ENCODE results near the gene CLSTN2. TPM values are rescaled to one million over a fixed set of nuclear protein-coding genes. Genes with fewer than 3 reads are reported as not detected.

CLSTN2 gene
- total and polyA plus RNA-seq, 4 donors: 0.09 to 2.2 (median 0.55) TPM

DNA sequence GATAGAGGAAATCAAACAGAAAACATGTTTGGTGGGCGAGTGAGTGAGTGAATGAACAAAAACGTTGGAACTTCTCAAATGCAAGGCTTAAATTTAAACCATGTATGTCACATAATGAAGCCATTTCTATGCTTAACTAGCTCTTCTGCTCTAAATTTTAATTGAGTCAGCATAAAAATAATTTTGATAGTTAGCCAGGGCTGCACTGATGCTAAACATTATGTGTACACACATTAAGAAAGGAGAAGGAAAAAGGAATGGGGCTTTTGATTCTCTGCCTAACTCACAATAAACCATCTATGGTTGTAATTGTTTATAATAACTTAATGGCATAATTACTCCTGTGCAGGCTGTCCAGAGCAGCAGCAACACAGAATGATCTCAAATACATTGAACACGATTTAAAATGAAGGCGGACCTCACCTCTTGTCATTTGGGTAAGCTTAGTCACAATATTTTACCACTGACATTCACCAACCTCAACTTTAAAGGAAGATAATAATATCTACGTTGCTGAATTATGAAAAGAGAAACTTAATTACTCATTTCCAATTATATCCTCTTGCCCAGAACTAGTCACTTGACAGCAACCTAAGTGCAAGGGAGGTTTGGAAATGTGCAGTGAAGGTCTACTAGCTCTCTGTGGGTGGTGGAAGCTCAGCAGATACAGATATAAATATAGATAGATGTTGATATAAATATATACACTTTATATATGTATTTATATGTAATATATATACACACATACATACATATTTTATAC lies 424.4 kb downstream of the CLSTN2 start:
- TF ChIP-seq YY1 (IDR thresholded peaks at IDR 0.05): no peak

GRCh38 chr3:140360332-140360731 lies 425.3 kb downstream of the CLSTN2 start:
- TF ChIP-seq, protein P1, sequence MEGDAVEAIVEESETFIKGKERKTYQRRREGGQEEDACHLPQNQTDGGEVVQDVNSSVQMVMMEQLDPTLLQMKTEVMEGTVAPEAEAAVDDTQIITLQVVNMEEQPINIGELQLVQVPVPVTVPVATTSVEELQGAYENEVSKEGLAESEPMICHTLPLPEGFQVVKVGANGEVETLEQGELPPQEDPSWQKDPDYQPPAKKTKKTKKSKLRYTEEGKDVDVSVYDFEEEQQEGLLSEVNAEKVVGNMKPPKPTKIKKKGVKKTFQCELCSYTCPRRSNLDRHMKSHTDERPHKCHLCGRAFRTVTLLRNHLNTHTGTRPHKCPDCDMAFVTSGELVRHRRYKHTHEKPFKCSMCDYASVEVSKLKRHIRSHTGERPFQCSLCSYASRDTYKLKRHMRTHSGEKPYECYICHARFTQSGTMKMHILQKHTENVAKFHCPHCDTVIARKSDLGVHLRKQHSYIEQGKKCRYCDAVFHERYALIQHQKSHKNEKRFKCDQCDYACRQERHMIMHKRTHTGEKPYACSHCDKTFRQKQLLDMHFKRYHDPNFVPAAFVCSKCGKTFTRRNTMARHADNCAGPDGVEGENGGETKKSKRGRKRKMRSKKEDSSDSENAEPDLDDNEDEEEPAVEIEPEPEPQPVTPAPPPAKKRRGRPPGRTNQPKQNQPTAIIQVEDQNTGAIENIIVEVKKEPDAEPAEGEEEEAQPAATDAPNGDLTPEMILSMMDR (IDR thresholded peaks at IDR 0.05; ENCODE audit: low read depth, low read length, missing input control): no peak
- TF ChIP-seq NR2F2 (IDR thresholded peaks at IDR 0.05) (no peak), RAD21 (IDR thresholded peaks at IDR 0.05) (peak; percentile 6 to 35)
- 35% methylated on average over 1 of the region's 1 CpG for WGBS

More for the DNA sequence above, 424.4 kb downstream of the CLSTN2 start:
- Histone ChIP-seq H3K27me3 (ENCODE audit: control insufficient read depth in 4 of 4, insufficient read depth in 4 of 4, low read length in 3 of 4) (peaks cover 0 to 8% (median 1%) of the 10 kb centered on the region in 4 donors), H3K9ac (ENCODE audit: low read depth in 1 of 2, low read length in 2 of 2) (no peak overlapping the region), H3K36me3 (ENCODE audit: control insufficient read depth in 4 of 4, insufficient read depth in 3 of 4, low read depth in 1 of 4, low read length in 3 of 4) (no peaks in the 10 kb centered on the region), H3K27ac (ENCODE audit: low read depth in 1 of 2, low read length in 2 of 2) (no peak overlapping the region), H3K4me1 (ENCODE audit: control insufficient read depth in 4 of 4, insufficient read depth in 4 of 4, low read length in 3 of 4) (no peaks in the 10 kb centered on the region), H3K9me3 (ENCODE audit: control insufficient read depth in 4 of 4, low read length in 3 of 4) (no peaks in the 10 kb centered on the region), H3K4me3 (ENCODE audit: low read depth in 1 of 3, low read length in 3 of 3) (no peak overlapping the region)
- 56% methylated on average over 5 of the region's 5 CpGs for WGBS
- no peak for DNase-seq (ENCODE audit: low spot score)

GRCh38 chr3:140363801-140364200 lies 428.8 kb downstream of the CLSTN2 start:
- Histone ChIP-seq H3K9ac (ENCODE audit: low read depth in 1 of 2, low read length in 2 of 2) (no peak overlapping the region), H3K36me3 (ENCODE audit: control insufficient read depth in 4 of 4, insufficient read depth in 3 of 4, low read depth in 1 of 4, low read length in 3 of 4) (no peaks in the 10 kb centered on the region), H3K4me1 (ENCODE audit: control insufficient read depth in 4 of 4, insufficient read depth in 4 of 4, low read length in 3 of 4) (no peaks in the 10 kb centered on the region), H3K27me3 (ENCODE audit: control insufficient read depth in 4 of 4, insufficient read depth in 4 of 4, low read length in 3 of 4) (peaks cover 0 to 5% (median 0%) of the 10 kb centered on the region in 4 donors), H3K27ac (ENCODE audit: low read depth in 1 of 2, low read length in 2 of 2) (no peak overlapping the region), H3K4me3 (ENCODE audit: low read depth in 1 of 3, low read length in 3 of 3) (no peak overlapping the region), H3K9me3 (ENCODE audit: control insufficient read depth in 4 of 4, low read length in 3 of 4) (no peaks in the 10 kb centered on the region)
- 74% methylated on average over 6 of the region's 6 CpGs for WGBS
- TF ChIP-seq NR2F2 (IDR thresholded peaks at IDR 0.05) (no peak), FOXA2 (IDR thresholded peaks at IDR 0.05) (no peak), RAD21 (IDR thresholded peaks at IDR 0.05) (no peak), JUND (IDR thresholded peaks at IDR 0.05) (no peak), SP1 (IDR thresholded peaks at IDR 0.05) (no peak), EGR1 (IDR thresholded peaks at IDR 0.05; ENCODE audit: low read depth in 2 of 2) (no peak), ATF3 (IDR thresholded peaks at IDR 0.05) (no peak), HNF4A (conservative IDR thresholded peaks at IDR 0.05) (no peak), HNF4G (IDR thresholded peaks at IDR 0.05) (no peak), YY1 (IDR thresholded peaks at IDR 0.05) (no peak), FOXA1 (IDR thresholded peaks at IDR 0.05) (no peak)
- TF ChIP-seq, protein P2, sequence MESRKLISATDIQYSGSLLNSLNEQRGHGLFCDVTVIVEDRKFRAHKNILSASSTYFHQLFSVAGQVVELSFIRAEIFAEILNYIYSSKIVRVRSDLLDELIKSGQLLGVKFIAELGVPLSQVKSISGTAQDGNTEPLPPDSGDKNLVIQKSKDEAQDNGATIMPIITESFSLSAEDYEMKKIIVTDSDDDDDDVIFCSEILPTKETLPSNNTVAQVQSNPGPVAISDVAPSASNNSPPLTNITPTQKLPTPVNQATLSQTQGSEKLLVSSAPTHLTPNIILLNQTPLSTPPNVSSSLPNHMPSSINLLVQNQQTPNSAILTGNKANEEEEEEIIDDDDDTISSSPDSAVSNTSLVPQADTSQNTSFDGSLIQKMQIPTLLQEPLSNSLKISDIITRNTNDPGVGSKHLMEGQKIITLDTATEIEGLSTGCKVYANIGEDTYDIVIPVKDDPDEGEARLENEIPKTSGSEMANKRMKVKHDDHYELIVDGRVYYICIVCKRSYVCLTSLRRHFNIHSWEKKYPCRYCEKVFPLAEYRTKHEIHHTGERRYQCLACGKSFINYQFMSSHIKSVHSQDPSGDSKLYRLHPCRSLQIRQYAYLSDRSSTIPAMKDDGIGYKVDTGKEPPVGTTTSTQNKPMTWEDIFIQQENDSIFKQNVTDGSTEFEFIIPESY (IDR thresholded peaks at IDR 0.05): no peak
- no peak for DNase-seq (ENCODE audit: low spot score)

More at GRCh38 chr3:140360332-140360731, 425.3 kb downstream of the CLSTN2 start:
- H3K4me1 ChIP-seq (ENCODE audit: control insufficient read depth in 4 of 4, insufficient read depth in 4 of 4, low read length in 3 of 4): no peaks in the 10 kb centered on the region
- no peak for DNase-seq (ENCODE audit: low spot score)
- no peak overlapping the region for H3K4me3 ChIP-seq (ENCODE audit: low read depth in 1 of 3, low read length in 3 of 3)
- H3K36me3 ChIP-seq (ENCODE audit: control insufficient read depth in 4 of 4, insufficient read depth in 3 of 4, low read depth in 1 of 4, low read length in 3 of 4): no peaks in the 10 kb centered on the region
- no peak overlapping the region for H3K27ac ChIP-seq (ENCODE audit: low read depth in 1 of 2, low read length in 2 of 2)
- H3K9ac ChIP-seq (ENCODE audit: low read depth in 1 of 2, low read length in 2 of 2): no peak overlapping the region
- no peaks in the 10 kb centered on the region for H3K9me3 ChIP-seq (ENCODE audit: control insufficient read depth in 4 of 4, low read length in 3 of 4)
- H3K27me3 ChIP-seq (ENCODE audit: control insufficient read depth in 4 of 4, insufficient read depth in 4 of 4, low read length in 3 of 4): peaks cover 0 to 8% (median 1%) of the 10 kb centered on the region in 4 donors
